DMS79 (cell line): Measurements from ENCODE around the gene NEK5.
"Not testable (repeated sequence)": the region's sequence is repeated elsewhere in the genome, so short reads cannot be mapped to it uniquely, and the experiment has no call there.

Source experiments
- DNase-seq: peaks from one replicate; lab custom pipeline; 2025; lab: John Stamatoyannopoulos, UW

NEK5 gene, protein sequence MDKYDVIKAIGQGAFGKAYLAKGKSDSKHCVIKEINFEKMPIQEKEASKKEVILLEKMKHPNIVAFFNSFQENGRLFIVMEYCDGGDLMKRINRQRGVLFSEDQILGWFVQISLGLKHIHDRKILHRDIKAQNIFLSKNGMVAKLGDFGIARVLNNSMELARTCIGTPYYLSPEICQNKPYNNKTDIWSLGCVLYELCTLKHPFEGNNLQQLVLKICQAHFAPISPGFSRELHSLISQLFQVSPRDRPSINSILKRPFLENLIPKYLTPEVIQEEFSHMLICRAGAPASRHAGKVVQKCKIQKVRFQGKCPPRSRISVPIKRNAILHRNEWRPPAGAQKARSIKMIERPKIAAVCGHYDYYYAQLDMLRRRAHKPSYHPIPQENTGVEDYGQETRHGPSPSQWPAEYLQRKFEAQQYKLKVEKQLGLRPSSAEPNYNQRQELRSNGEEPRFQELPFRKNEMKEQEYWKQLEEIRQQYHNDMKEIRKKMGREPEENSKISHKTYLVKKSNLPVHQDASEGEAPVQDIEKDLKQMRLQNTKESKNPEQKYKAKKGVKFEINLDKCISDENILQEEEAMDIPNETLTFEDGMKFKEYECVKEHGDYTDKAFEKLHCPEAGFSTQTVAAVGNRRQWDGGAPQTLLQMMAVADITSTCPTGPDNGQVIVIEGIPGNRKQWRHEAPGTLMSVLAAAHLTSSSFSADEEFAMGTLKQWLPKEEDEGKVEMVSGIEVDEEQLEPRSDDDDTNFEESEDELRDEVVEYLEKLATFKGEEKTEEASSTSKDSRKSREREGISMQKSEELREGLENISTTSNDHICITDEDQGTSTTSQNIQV

GRCh38 chr13:52128714-52129700 is at the start of gene NEK5:
NEK5 (minus strand) TSS chr13:52129073; CDS start chr13:52127482, 1,591 bp downstream.
- no peak for DNase-seq

GRCh38 chr13:52177276-52177675 is 48.4 kb upstream of the NEK5 start:
- DNase-seq, result no peak

- DNase-seq, result not testable (repeated sequence)
Measured at GRCh38 chr13:52173970-52174369, 45.1 kb upstream of the NEK5 start.

- DNase-seq, result no peak
Measured at GRCh38 chr13:52173373-52173772, 44.5 kb upstream of the NEK5 start.

DNA sequence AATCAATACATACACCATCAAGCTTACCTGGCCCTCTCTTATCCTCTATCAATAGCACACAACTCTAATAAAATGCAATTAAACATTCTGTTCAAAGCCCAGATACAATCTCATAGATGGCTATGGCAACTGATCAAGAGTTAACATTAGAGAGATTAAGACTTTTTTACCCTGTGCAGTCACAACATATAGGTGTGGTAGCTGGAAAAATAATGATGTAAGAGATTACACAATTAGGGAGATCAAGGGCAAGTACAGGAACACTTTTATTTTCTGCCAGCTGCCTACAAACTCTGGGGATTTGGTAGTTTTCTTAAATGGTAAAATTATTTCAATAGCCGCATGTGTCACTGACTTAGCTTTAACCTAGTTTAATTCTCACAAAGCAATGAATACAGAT is 42.8 kb upstream of the NEK5 start:
- DNase-seq, result not testable (repeated sequence)

- not testable (repeated sequence) for DNase-seq
Measured at GRCh38 chr13:52170828-52171391, 42.0 kb upstream of the NEK5 start.

GRCh38 chr13:52169839-52170238 is 41.0 kb upstream of the NEK5 start:
- DNase-seq, result no peak

DNA sequence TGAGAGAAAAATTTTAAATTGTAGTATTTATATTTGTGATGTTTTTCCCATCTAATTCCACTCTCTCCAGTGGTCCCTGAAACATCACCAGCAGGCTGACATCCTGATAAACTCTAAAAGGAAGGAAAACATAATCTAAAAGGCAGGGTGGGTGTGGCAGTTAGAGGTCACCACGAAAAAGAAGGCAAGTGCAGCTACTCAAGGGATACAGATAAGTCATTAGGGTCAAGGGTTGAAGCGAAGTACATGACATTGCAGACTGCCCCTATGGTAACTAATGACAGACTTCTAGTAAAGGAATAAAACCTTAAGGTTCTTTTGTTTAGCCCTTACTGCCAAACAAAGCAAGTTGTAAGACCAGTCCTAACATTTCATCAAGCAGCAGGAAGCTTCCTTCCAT is 36.5 kb upstream of the NEK5 start:
- no peak for DNase-seq

DNA sequence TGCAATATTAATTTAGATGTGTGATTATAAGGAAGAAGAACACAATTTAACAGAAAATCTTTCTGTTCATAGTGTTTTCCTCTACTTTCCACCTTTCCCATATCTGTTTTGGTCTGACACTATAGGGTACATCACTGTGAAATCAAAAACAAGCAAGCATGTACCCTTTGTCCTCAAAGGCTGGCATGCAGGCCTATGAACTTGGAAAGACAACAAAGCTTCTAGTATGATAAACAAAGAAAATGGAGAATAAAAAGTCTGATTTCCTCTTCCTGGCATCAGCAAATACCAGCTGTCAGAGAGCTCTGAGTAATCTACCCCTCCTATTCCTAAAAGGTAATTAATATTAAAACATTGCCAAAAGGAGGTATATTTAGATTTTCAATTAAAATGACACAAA is 36.1 kb upstream of the NEK5 start:
- no peak for DNase-seq

- DNase-seq, result not testable (repeated sequence)
Measured at GRCh38 chr13:52163878-52164277, 35.0 kb upstream of the NEK5 start.

DNA sequence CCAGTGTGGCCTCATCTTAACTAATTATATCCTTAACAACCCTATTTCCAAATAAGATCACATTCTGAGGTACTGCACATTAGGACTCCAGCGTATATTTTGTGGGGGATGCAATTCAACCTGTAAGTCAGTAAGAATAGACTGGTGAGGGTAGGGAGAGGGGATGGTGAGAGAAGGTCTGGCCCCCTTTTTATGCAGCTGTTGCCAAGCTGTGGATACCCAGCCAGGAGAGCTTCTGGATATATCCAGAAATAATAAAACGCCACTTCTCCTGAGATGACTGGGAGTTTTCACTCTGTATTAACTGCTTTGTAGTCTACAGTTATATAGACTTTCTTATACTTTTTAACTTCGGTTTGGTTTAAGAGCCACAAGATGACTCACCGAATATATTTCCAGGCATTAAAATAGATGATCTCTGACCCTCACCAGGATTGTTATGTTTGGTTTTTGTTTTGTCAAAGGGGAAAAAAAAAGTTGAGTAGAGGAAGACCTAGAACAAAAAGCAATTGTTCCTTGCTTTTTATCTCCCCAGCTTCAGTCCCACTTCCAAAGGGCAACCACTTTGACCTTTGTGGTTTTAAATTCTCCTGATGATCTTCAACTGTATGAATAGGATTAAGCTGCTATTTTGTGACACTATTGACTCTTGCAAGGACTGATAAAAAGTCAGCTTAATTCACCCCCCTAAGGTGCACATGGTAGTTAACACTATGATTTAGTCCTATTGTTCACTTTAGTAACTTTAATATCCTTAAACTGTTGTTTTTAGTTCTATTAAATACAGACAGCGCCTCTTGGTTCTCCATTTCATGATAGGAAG is 33.6 kb upstream of the NEK5 start:
- DNase-seq, result no peak

GRCh38 chr13:52161181-52161646 is 32.3 kb upstream of the NEK5 start:
- no peak for DNase-seq

- no peak for DNase-seq
Measured at GRCh38 chr13:52160506-52160905, 31.6 kb upstream of the NEK5 start.

GRCh38 chr13:52160053-52160452 is 31.2 kb upstream of the NEK5 start:
- no peak for DNase-seq

- peak; percentile 24 for DNase-seq
Measured at GRCh38 chr13:52159159-52159982, 30.5 kb upstream of the NEK5 start, which contains the start of gene NEK3. NEK3 (minus strand) TSS chr13:52159597; CDS start chr13:52156191, 3,406 bp downstream.

DNA sequence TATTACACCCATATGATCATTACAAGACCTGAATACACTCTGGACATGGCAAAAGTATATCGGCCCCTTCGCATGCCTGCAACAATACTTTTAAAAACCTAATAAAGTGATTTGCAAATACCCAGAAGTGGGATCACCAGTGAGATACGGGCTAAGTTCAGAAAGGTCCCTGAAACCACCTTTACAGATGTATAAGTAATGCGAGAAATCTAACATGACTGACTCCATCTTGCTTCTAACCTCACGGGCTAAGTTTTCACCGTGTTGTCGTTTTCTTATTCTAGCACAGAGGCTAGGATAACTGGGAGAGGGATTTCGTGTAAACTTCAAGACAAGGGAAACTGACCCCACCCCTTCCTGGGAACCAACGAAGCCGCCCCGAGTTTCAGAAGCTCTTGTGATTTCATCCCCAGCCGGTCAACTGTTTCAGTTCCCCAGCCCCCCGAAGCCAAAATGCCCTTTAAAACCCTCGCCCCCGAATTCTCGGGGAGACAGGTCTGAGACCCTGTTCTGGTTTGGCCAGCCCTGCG is 29.8 kb upstream of the NEK5 start:
- DNase-seq, result no peak

GRCh38 chr13:52156724-52157261 is 27.9 kb upstream of the NEK5 start:
- no peak for DNase-seq

- DNase-seq, result no peak
Measured at GRCh38 chr13:52155177-52155576, 26.3 kb upstream of the NEK5 start.

GRCh38 chr13:52147225-52147624 is 18.4 kb upstream of the NEK5 start:
- no peak for DNase-seq
